NCI-H226 (cell line): Measurements from ENCODE around the gene MRPL3.
"Not testable (repeated sequence)": the region's sequence is repeated elsewhere in the genome, so short reads cannot be mapped to it uniquely, and the experiment has no call there.

ENCODE experiments used
- DNase-seq: peaks from one replicate; pipeline ENCODE4 v3.0.0-alpha.2; 2015

The MRPL3 gene

GRCh38 chr3:131491775-131492174 lies 11.0 kb downstream of the MRPL3 start:
- no peak for DNase-seq

GRCh38 chr3:131491084-131491483 lies 11.7 kb downstream of the MRPL3 start:
- no peak for DNase-seq

- DNase-seq = not testable (repeated sequence)
Observed at GRCh38 chr3:131486545-131486944, 16.2 kb downstream of the MRPL3 start.

- DNase-seq = no peak
Observed at GRCh38 chr3:131485119-131485518, 17.7 kb downstream of the MRPL3 start.

GRCh38 chr3:131484496-131485111 lies 18.2 kb downstream of the MRPL3 start:
- no peak for DNase-seq

GRCh38 chr3:131480116-131480515 lies 22.7 kb downstream of the MRPL3 start:
- no peak for DNase-seq

GRCh38 chr3:131477813-131478212 lies 25.0 kb downstream of the MRPL3 start:
- DNase-seq = no peak

- no peak for DNase-seq
Observed at GRCh38 chr3:131474115-131474514, 28.7 kb downstream of the MRPL3 start.

- no peak for DNase-seq
Observed at GRCh38 chr3:131470377-131470776, 32.4 kb downstream of the MRPL3 start.

- DNase-seq = no peak
Observed at GRCh38 chr3:131458653-131459052, 44.1 kb downstream of the MRPL3 start.

GRCh38 chr3:131457220-131457619 lies 45.6 kb downstream of the MRPL3 start:
- DNase-seq = no peak

GRCh38 chr3:131454501-131454900 lies 48.3 kb downstream of the MRPL3 start:
- peak; percentile 16 for DNase-seq

GRCh38 chr3:131453533-131453932 lies 49.2 kb downstream of the MRPL3 start:
- no peak for DNase-seq

- no peak for DNase-seq
Observed at GRCh38 chr3:131447349-131447748, 55.4 kb downstream of the MRPL3 start.

- no peak for DNase-seq
Observed at GRCh38 chr3:131444180-131444579, 58.6 kb downstream of the MRPL3 start.

GRCh38 chr3:131439084-131439483 lies 63.7 kb downstream of the MRPL3 start:
- DNase-seq = no peak

- DNase-seq = no peak
Observed at GRCh38 chr3:131435000-131435399, 67.8 kb downstream of the MRPL3 start.

- no peak for DNase-seq
Observed at GRCh38 chr3:131432441-131432840, 70.3 kb downstream of the MRPL3 start.

GRCh38 chr3:131431754-131432153 lies 71.0 kb downstream of the MRPL3 start:
- no peak for DNase-seq

- DNase-seq = no peak
Observed at GRCh38 chr3:131427226-131427625, 75.5 kb downstream of the MRPL3 start.

- no peak for DNase-seq
Observed at GRCh38 chr3:131421957-131422498, 80.7 kb downstream of the MRPL3 start.

- no peak for DNase-seq
Observed at GRCh38 chr3:131421301-131421700, 81.5 kb downstream of the MRPL3 start.

GRCh38 chr3:131417751-131418150 lies 85.0 kb downstream of the MRPL3 start:
- DNase-seq = no peak
